ENCODE data around the gene PTPRD. TPM values are rescaled to one million over a fixed set of nuclear protein-coding genes. Genes with fewer than 3 reads are reported as not detected.

The PTPRD gene
- total RNA-seq, 1 donor from 2014 or later, result 139 TPM

GRCh38 chr9:8871796-8872445, 1740.9 kb downstream of the PTPRD start:
- H3K27me3 Mint-ChIP-seq (ENCODE audit: low read depth), result no peaks in the 10 kb centered on the region
- peaks cover 21% of the 10 kb centered on the region for H3K4me1 Mint-ChIP-seq
- no peak for TF ChIP-seq CTCF (conservative IDR thresholded peaks at IDR 0.05)
- H3K4me3 Mint-ChIP-seq, result no peak overlapping the region
- H3K27ac Mint-ChIP-seq (ENCODE audit: unreplicated experiment), result no peak overlapping the region
- H3K36me3 Mint-ChIP-seq (ENCODE audit: low read depth), result no peaks in the 10 kb centered on the region
- no peaks in the 10 kb centered on the region for H3K9me3 Mint-ChIP-seq
- no peak for DNase-seq (ENCODE audit: low read depth, low spot score)

- H3K4me1 Mint-ChIP-seq, result peaks cover 26% of the 10 kb centered on the region
- no peak for TF ChIP-seq CTCF (conservative IDR thresholded peaks at IDR 0.05)
- H3K9me3 Mint-ChIP-seq, result no peaks in the 10 kb centered on the region
- H3K27ac Mint-ChIP-seq (ENCODE audit: unreplicated experiment), result no peak overlapping the region
- H3K4me3 Mint-ChIP-seq, result no peak overlapping the region
- no peak for DNase-seq (ENCODE audit: low read depth, low spot score)
- no peaks in the 10 kb centered on the region for H3K27me3 Mint-ChIP-seq (ENCODE audit: low read depth)
- no peaks in the 10 kb centered on the region for H3K36me3 Mint-ChIP-seq (ENCODE audit: low read depth)
Observed at GRCh38 chr9:8871396-8871795, 1741.4 kb downstream of the PTPRD start.

- H3K27me3 Mint-ChIP-seq (ENCODE audit: low read depth), result no peaks in the 10 kb centered on the region
- H3K9me3 Mint-ChIP-seq, result no peaks in the 10 kb centered on the region
- DNase-seq (ENCODE audit: low read depth, low spot score), result no peak
- H3K36me3 Mint-ChIP-seq (ENCODE audit: low read depth), result no peaks in the 10 kb centered on the region
- H3K4me3 Mint-ChIP-seq, result no peak overlapping the region
- H3K27ac Mint-ChIP-seq (ENCODE audit: unreplicated experiment), result no peak overlapping the region
- peaks cover 26% of the 10 kb centered on the region for H3K4me1 Mint-ChIP-seq
- no peak for TF ChIP-seq CTCF (conservative IDR thresholded peaks at IDR 0.05)
Observed at GRCh38 chr9:8869812-8870211, 1743.0 kb downstream of the PTPRD start.

GRCh38 chr9:8868632-8869031, 1744.2 kb downstream of the PTPRD start:
- peak overlapping the region; percentile 79 for H3K27ac Mint-ChIP-seq (ENCODE audit: unreplicated experiment)
- no peaks in the 10 kb centered on the region for H3K36me3 Mint-ChIP-seq (ENCODE audit: low read depth)
- H3K4me1 Mint-ChIP-seq, result peaks cover 36% of the 10 kb centered on the region
- TF ChIP-seq CTCF (conservative IDR thresholded peaks at IDR 0.05), result no peak
- no peak for DNase-seq (ENCODE audit: low read depth, low spot score)
- H3K9me3 Mint-ChIP-seq, result no peaks in the 10 kb centered on the region
- H3K27me3 Mint-ChIP-seq (ENCODE audit: low read depth), result no peaks in the 10 kb centered on the region
- H3K4me3 Mint-ChIP-seq, result no peak overlapping the region

GRCh38 chr9:8867148-8867547, 1745.7 kb downstream of the PTPRD start:
- H3K9me3 Mint-ChIP-seq, result no peaks in the 10 kb centered on the region
- no peak for TF ChIP-seq CTCF (conservative IDR thresholded peaks at IDR 0.05)
- peak overlapping the region; percentile 79 for H3K27ac Mint-ChIP-seq (ENCODE audit: unreplicated experiment)
- peak overlapping the region; percentile 39 for H3K4me3 Mint-ChIP-seq
- H3K4me1 Mint-ChIP-seq, result peaks cover 36% of the 10 kb centered on the region
- no peak for DNase-seq (ENCODE audit: low read depth, low spot score)
- no peaks in the 10 kb centered on the region for H3K27me3 Mint-ChIP-seq (ENCODE audit: low read depth)
- no peaks in the 10 kb centered on the region for H3K36me3 Mint-ChIP-seq (ENCODE audit: low read depth)

All from neural crest cell (in vitro differentiated cells).